ENCODE data around the gene TMCC1.

Gene TMCC1

DNA sequence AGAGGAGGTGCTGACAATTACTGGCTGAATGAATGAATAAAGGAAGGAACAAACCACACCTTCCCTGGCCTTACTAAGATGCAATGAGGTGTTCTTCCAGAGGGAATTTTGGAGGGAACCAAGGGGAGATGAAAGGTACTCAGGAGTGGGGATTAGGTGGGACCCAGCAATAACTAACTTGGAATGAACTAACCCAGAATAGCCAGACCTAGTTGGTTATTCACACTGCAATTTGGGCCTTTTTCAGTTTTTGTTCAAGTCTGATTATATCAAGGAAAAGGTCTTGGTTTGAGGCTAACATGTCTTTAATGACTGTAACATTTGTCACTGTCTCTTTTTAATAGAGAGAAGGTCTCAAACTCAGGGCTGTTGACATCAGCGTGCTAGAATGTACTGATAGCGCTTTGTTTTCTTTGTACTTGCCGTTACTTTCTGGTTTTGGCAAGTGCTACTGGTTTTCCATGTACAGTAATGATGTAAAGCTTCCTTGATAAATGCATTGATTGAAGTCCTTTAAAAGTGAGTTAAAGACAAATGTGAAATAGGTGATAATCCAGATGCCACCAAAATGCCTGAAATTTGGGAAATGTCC, 283.8 kb downstream of the TMCC1 start:
- no peak for DNase-seq (ENCODE audit: low spot score)

DNA sequence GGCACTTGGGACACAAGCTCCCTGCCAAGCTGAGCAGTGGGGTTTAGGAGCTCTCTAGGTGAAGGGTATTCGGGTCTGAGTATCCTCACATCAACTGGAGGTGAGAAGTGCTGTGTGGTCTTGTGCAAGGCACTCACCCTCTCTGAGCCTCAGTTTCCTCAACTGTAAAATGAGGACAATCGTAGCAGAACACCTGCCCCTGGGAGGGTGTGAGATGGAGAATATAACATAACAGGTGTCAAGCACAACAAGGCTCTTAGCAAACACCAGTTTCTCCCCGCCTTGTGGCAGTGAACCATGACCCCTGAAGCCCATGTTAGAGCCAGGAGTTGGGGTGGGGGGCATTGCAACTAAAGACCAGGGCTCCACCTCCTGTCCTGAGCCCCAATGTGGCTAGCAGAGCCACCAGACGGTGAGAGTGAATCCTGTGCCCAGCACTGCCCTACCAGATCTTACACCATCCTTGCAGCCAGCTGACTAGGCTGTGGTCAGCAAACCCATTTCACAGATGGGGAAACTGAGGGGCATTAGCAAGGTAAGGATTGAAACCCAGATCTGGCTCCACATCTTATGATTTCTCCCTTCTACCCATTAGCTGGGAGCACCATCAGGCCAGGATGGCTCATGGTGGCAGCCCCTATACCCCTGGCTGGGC, 284.4 kb downstream of the TMCC1 start:
- DNase-seq (ENCODE audit: low spot score): no peak

DNA sequence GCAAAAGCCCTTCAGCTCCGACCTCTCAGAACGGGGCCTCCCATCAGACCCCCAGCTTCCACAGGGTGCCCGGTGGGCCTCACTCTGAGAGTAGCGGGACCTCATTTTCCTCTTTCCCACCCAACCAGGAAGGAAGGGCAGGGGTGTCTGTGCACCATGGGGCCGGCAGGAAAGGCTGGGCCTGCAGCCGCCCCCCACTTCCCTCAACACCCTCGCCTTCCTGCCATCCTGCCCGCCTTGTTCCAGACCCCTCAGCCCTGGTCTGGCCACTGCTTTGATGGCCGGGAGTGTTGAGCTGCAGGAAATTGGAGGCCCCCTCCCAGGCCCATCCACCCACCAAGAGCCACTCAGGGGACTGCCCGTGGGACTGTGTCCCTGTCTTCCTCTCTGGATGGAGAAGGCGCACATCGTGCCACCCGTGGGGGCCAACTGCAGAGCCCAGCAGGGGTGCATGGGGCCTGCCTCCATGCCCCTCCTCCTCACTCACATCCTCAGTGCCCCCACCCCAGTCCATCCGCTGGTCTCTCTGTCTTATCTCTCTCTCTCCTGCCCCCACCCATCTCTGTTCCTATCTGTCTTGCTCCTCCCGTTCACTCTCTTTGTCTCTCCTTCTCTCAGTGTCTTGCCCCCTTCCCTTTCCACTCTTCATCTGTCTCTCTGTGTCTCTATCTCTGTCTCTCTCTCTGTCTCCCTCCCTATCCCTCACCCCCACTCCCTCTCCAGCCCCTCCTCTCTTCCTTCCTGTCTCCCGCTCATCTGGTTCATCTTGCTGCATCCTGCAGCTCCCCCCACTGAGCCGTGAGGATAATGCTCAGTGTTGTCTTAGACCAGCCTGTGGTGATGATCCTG, 285.2 kb downstream of the TMCC1 start:
- DNase-seq (ENCODE audit: low spot score): no peak

- no peak for DNase-seq (ENCODE audit: low spot score)
These were observed 286.0 kb downstream of the TMCC1 start for GRCh38 chr3:129607391-129608068.

GRCh38 chr3:129606636-129607390, 286.7 kb downstream of the TMCC1 start, which contains the start of gene PLXND1:
Gene PLXND1, minus strand, starts transcription at chr3:129606676. Its CDS starts 37 bp downstream, at chr3:129606639.
- DNase-seq (ENCODE audit: low spot score): no peak

DNA sequence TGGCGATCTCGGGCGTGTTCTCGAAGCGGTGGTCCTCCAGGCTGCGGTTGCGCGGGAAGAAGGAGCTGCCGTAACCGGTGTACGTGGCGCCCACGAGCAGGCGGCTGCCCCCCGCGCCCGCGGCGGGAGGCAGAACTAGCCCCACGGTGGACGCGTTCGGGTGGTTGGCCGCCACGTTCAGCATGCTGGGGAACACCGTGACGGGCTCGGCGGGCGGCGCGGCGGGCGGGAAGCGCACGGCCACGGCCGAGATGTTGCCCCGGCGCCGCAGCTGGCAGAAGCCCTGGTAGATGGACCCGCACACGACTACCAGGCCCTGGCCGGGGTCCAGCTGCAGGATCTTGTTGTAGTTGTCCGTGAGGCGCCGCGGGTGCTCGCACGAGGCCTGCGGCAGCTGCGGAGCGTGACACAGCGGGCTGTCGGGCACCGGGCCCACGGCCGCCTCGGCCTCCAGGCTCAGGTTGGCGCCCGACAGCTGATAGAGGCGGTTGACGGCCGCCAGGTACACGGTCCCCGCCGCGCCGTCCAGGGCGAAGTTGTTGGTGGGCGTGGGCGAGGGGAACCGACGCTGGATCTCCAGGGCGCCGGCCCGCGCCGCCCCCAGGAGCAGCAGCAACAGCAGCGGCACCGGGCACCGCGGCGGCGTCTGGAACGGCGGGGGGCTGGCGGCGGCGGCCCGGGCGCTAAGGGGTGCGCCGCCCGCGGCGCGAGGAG, 287.4 kb downstream of the TMCC1 start:
- DNase-seq (ENCODE audit: low spot score): no peak

- DNase-seq (ENCODE audit: low spot score): no peak
These were observed 288.1 kb downstream of the TMCC1 start for GRCh38 chr3:129605203-129605921.

GRCh38 chr3:129604767-129605166, 288.7 kb downstream of the TMCC1 start:
- no peak for DNase-seq (ENCODE audit: low spot score)

DNA sequence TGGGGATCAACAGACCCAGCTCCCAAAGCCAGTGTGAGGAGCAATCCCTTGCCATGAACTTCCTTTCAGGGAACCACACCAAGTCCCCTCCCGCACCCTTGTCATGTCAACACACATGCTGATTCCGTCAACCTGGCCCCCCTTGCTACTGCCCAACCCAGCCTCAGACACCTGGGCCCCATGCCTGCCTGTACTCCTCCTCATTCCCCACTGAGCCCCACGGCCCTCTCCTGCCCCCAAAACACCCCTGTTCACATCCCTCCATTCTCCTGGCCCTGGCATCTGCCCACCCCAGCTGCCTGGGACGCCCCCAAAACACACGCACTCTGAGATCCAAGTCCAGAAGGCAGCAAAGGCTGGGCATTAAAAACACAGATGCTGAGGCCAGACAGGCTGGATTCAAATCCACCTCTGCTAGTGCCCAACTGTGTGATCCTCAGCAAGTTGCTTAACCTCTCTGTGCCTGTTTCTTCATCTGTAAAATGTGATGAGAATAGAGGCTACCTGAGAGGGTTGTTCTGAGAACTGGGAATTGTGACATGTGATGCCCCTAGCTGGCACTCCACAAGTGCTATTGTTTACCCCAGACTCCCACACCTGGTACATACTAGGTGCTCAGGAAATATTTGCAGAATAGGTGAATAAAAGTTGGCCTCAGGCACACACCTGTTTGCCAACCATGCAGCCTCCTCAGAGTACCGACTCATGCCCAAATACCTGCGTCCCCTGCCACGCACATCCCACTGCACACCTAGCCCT, 289.3 kb downstream of the TMCC1 start:
- DNase-seq (ENCODE audit: low spot score): no peak

DNA sequence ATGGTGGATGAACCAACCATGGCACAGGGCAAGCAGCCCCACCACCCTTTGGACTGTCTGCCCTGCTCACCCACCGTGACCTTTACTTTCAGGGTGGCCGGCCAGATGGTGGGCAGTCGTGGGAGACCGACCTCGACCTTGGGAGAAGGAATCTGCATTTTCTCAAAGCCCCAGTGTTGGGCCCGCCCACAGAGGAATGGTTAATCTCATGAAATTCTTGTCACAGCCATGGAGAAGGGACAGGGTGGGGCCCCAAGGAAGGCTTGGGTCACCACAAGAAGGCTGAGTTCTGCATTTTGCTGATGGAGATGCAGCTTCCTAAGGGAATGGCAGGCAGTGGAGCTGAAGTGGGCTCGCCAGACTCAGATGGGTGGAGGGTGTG, 290.0 kb downstream of the TMCC1 start:
- no peak for DNase-seq (ENCODE audit: low spot score)

- no peak for DNase-seq (ENCODE audit: low spot score)
These were observed 290.6 kb downstream of the TMCC1 start for GRCh38 chr3:129602730-129603560.

DNA sequence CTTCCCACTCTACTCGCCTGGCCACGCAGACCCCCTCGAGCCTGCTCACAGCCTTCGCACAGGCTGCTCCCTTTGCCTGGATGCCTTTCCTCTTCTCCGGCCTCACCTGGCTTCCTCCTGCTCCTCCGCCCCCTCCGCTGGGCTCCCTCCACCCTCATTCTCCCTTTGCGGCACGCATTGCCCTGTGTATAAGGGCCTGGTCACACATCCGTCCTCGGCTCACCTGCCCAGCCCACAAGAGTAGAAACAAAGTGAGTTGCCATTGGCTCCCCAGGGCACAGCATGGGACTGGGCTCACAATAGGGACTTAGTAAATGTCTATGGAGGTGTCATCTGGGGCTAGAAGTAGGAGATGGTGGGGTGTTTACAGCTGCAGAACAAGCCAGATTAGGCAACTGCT, 291.2 kb downstream of the TMCC1 start:
- no peak for DNase-seq (ENCODE audit: low spot score)

GRCh38 chr3:129601713-129602112, 291.8 kb downstream of the TMCC1 start:
- DNase-seq (ENCODE audit: low spot score): no peak

- no peak for DNase-seq (ENCODE audit: low spot score)
These were observed 293.2 kb downstream of the TMCC1 start for GRCh38 chr3:129600348-129600747.

DNA sequence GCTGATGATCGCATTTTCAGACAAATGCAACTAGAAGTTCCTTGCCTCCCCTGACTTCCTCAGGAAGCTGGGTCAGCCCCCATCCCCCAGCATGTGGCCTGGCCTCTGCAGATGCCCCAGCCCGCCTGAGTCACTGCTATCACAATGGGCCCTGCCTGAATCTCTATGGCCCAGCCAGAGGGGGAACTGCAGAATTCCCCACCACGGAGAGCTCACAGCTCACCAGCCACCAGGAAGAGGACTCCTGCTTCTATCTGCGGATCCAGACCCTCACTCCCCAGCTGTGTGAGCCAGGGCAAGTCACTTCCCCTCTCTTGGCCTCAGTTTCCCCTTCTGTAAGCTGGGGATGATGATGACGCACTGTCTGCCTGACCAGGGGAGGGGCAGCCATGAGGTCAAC, 293.9 kb downstream of the TMCC1 start:
- DNase-seq (ENCODE audit: low spot score): no peak

- DNase-seq (ENCODE audit: low spot score): no peak
These were observed 294.4 kb downstream of the TMCC1 start for GRCh38 chr3:129599073-129599472.

- DNase-seq (ENCODE audit: low spot score): no peak
These were observed 295.0 kb downstream of the TMCC1 start for GRCh38 chr3:129598484-129598883.

DNA sequence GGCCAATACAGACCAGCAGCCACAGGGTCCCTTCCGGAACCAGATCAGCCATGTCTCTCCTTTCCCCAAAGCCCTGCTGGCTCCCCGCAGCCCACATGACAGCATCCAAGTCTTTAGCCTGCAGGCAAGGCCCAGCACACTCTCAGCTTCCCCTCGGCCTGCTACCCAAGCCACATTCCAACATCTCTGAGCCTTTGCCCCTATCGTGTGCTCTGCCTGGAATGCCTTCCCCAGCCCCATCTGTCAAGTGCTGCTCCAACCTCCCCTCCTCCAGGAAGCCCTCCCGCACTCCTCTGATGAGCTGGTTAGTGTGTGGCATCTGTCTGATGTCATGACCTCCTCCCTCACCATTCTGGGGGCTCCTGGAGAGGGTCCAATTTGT, 295.5 kb downstream of the TMCC1 start:
- no peak for DNase-seq (ENCODE audit: low spot score)

Data from putamen (tissue), 1 donor.